Measurements from ENCODE around the gene ARHGEF2. TPM values are rescaled to one million over a fixed set of nuclear protein-coding genes. Genes with fewer than 3 reads are reported as not detected.

Gene ARHGEF2
- total and polyA plus RNA-seq, 2 experiments from 2014 or later = 77.7 to 136 TPM

GRCh38 chr1:155976062-155976912 is 2.1 kb downstream of the ARHGEF2 start:
- H3K9me2 ChIP-seq (ENCODE audit: insufficient read depth) = no peaks in the 10 kb centered on the region
- in situ Hi-C loops (cut with MboI) = no loop called here
- H3K27ac ChIP-seq = peak overlapping the region; percentile 96
- peak; percentile 79 for DNase-seq
- TF ChIP-seq EZH2phosphoT487 (IDR thresholded peaks at IDR 0.05; ENCODE audit: insufficient read depth, low read depth) = no peak
- no peak for TF ChIP-seq EZH2 (IDR thresholded peaks at IDR 0.05; ENCODE audit: insufficient read depth, poor library complexity, severe bottlenecking)
- peaks cover 100% of the 10 kb centered on the region for H3K79me2 ChIP-seq (ENCODE audit: insufficient read depth)
- H4K20me1 ChIP-seq (ENCODE audit: insufficient read depth) = peaks cover 12% of the 10 kb centered on the region; the same call in 1 of the 2 replicates
- peak overlapping the region; percentile 97 for H3K4me2 ChIP-seq (ENCODE audit: unreplicated experiment)
- H3K4me1 ChIP-seq (ENCODE audit: insufficient read depth) = peaks cover 43% of the 10 kb centered on the region
- no peaks in the 10 kb centered on the region for H3K9me3 ChIP-seq (ENCODE audit: low read depth)
- WGBS, 2 experiments (ENCODE audit: low coverage in 1 of 2, low lambda C conversion rate in 2 of 2, missing lambda C conversion rate in 2 of 2) = 3 to 4% methylated on average over 12 to 14 of the region's 14 CpGs
- peak overlapping the region; percentile 97 for H3K9ac ChIP-seq
- H3K27me3 ChIP-seq (replicated peaks; ENCODE audit: insufficient read depth) = no peaks in the 10 kb centered on the region
- no peak overlapping the region for H2AFZ ChIP-seq
- H3K36me3 ChIP-seq (ENCODE audit: low read depth) = peaks cover 10% of the 10 kb centered on the region; the same call in 1 of the 2 replicates
- H3F3A ChIP-seq (ENCODE audit: insufficient read depth) = peaks cover 53% of the 10 kb centered on the region
- peak overlapping the region; percentile 94 for H3K4me3 ChIP-seq

- TF ChIP-seq EZH2phosphoT487 (IDR thresholded peaks at IDR 0.05; ENCODE audit: insufficient read depth, low read depth) = no peak
- H3K9me3 ChIP-seq (ENCODE audit: low read depth) = no peaks in the 10 kb centered on the region
- peak overlapping the region; percentile 94 for H3K4me3 ChIP-seq
- H4K20me1 ChIP-seq (ENCODE audit: insufficient read depth) = peaks cover 12% of the 10 kb centered on the region; the same call in 1 of the 2 replicates
- H3K4me1 ChIP-seq (ENCODE audit: insufficient read depth) = peaks cover 42% of the 10 kb centered on the region
- no peaks in the 10 kb centered on the region for H3K9me2 ChIP-seq (ENCODE audit: insufficient read depth)
- H3K27ac ChIP-seq = peak overlapping the region; percentile 96
- H3K27me3 ChIP-seq (replicated peaks; ENCODE audit: insufficient read depth) = no peaks in the 10 kb centered on the region
- WGBS, 2 experiments (ENCODE audit: low coverage in 1 of 2, low lambda C conversion rate in 2 of 2, missing lambda C conversion rate in 2 of 2) = 17 to 20% methylated on average over 4 of the region's 4 CpGs
- peaks cover 52% of the 10 kb centered on the region for H3F3A ChIP-seq (ENCODE audit: insufficient read depth)
- in situ Hi-C loops (cut with MboI) = no loop called here
- H3K4me2 ChIP-seq (ENCODE audit: unreplicated experiment) = peak overlapping the region; percentile 97
- DNase-seq = no peak
- H2AFZ ChIP-seq = no peak overlapping the region
- H3K9ac ChIP-seq = peak overlapping the region; percentile 97
- peaks cover 8% of the 10 kb centered on the region; the same call in 1 of the 2 replicates for H3K36me3 ChIP-seq (ENCODE audit: low read depth)
- H3K79me2 ChIP-seq (ENCODE audit: insufficient read depth) = peaks cover 100% of the 10 kb centered on the region
Measured at GRCh38 chr1:155975375-155976061, 2.8 kb downstream of the ARHGEF2 start.

GRCh38 chr1:155974208-155975115 is 3.9 kb downstream of the ARHGEF2 start:
- WGBS, 2 experiments (ENCODE audit: low coverage in 1 of 2, low lambda C conversion rate in 2 of 2, missing lambda C conversion rate in 2 of 2) = 48 to 50% methylated on average over 13 of the region's 13 CpGs
- Histone ChIP-seq H2AFZ (no peak overlapping the region), H3K9me2 (ENCODE audit: insufficient read depth) (no peaks in the 10 kb centered on the region), H3K27ac (peak overlapping the region; percentile 96), H3F3A (ENCODE audit: insufficient read depth) (peaks cover 50% of the 10 kb centered on the region), H3K79me2 (ENCODE audit: insufficient read depth) (peaks cover 100% of the 10 kb centered on the region), H3K4me1 (ENCODE audit: insufficient read depth) (peaks cover 42% of the 10 kb centered on the region), H3K4me3 (peak overlapping the region; percentile 94), H3K27me3 (replicated peaks; ENCODE audit: insufficient read depth) (no peaks in the 10 kb centered on the region), H3K4me2 (ENCODE audit: unreplicated experiment) (peak overlapping the region; percentile 97), H3K9me3 (ENCODE audit: low read depth) (no peaks in the 10 kb centered on the region), H4K20me1 (ENCODE audit: insufficient read depth) (peaks cover 12% of the 10 kb centered on the region; the same call in 1 of the 2 replicates), H3K9ac (peak overlapping the region; percentile 97), H3K36me3 (ENCODE audit: low read depth) (peaks cover 8% of the 10 kb centered on the region; the same call in 1 of the 2 replicates)
- no peak for DNase-seq
- TF ChIP-seq EZH2phosphoT487 (IDR thresholded peaks at IDR 0.05; ENCODE audit: insufficient read depth, low read depth) (no peak), EZH2 (IDR thresholded peaks at IDR 0.05; ENCODE audit: insufficient read depth, poor library complexity, severe bottlenecking) (no peak)
- in situ Hi-C loops (cut with MboI) = no loop called here

GRCh38 chr1:155973723-155974122 is 4.6 kb downstream of the ARHGEF2 start:
- Histone ChIP-seq H3K4me1 (ENCODE audit: insufficient read depth) (peaks cover 50% of the 10 kb centered on the region), H3K36me3 (ENCODE audit: low read depth) (peaks cover 13% of the 10 kb centered on the region; the same call in 1 of the 2 replicates), H3K79me2 (ENCODE audit: insufficient read depth) (peaks cover 100% of the 10 kb centered on the region), H3K9ac (no peak overlapping the region), H3K4me2 (ENCODE audit: unreplicated experiment) (no peak overlapping the region), H3K9me2 (ENCODE audit: insufficient read depth) (no peaks in the 10 kb centered on the region), H3K4me3 (no peak overlapping the region), H3K27ac (no peak overlapping the region), H3K9me3 (ENCODE audit: low read depth) (no peaks in the 10 kb centered on the region), H3K27me3 (replicated peaks; ENCODE audit: insufficient read depth) (no peaks in the 10 kb centered on the region), H4K20me1 (ENCODE audit: insufficient read depth) (peaks cover 12% of the 10 kb centered on the region; the same call in 1 of the 2 replicates), H2AFZ (no peak overlapping the region), H3F3A (ENCODE audit: insufficient read depth) (peaks cover 43% of the 10 kb centered on the region)
- no peak for DNase-seq
- no peak for TF ChIP-seq EZH2 (IDR thresholded peaks at IDR 0.05; ENCODE audit: insufficient read depth, poor library complexity, severe bottlenecking)
- no peak for TF ChIP-seq EZH2phosphoT487 (IDR thresholded peaks at IDR 0.05; ENCODE audit: insufficient read depth, low read depth)
- 78 to 80% methylated on average over 2 to 3 of the region's 3 CpGs for WGBS, 2 experiments (ENCODE audit: low coverage in 1 of 2, low lambda C conversion rate in 2 of 2, missing lambda C conversion rate in 2 of 2)
- in situ Hi-C loops (cut with MboI) = no loop called here

All from GM23248 (cell line).